NCI-H1105 treated with DMSO at 0.1 percent for 48 hours (cell line): Measurements from ENCODE around the gene CRYGS.
"Not testable (repeated sequence)": the region's sequence is repeated elsewhere in the genome, so short reads cannot be mapped to it uniquely, and the experiment has no call there.

Experiments
- DNase-seq: peaks from one replicate; lab custom pipeline; 2025; lab: John Stamatoyannopoulos, UW

CRYGS gene

DNA sequence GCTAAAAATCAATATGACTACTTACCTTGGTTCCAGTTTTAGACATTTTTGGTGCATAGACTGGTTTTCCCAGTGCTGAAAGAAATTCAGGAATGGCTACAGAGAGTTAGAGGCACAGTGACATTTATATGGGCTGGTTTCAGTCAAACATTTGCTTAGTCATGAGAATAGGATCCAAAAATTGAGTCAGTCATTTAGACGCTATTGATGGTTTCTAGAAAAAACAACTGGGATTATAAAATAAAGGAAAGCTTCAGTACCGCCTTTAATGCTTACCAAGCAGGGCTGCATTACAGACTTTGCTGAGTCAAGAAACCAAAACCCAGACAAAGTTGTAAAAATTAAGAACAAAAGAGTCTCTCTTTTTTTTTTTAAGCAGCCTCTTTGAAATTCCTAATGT, at the start of gene CRYGS:
Gene CRYGS, minus strand, starts transcription at position 100 of the 400 bp plus-strand sequence. Its CDS starts 54 bp downstream, at position 46.
- DNase-seq = no peak

DNA sequence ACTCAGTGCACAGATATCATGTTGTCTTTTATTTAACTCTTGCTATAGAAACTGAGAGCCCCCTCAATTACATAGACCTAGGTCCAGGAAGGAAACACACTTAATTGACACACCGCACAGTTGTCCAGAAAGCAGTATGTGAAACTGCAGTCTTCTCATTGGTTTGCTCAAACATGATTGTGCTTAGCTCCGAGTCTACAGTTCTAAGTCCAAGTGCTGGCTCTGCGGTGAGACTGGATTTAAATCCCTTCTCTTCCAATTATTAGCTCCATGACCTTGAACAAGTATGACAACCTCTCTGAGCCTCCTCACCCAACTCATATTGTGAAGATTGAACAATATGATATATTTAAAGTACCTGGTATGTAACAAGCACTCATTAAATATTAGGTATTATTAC, 49.7 kb upstream of the CRYGS start:
- DNase-seq = no peak

DNA sequence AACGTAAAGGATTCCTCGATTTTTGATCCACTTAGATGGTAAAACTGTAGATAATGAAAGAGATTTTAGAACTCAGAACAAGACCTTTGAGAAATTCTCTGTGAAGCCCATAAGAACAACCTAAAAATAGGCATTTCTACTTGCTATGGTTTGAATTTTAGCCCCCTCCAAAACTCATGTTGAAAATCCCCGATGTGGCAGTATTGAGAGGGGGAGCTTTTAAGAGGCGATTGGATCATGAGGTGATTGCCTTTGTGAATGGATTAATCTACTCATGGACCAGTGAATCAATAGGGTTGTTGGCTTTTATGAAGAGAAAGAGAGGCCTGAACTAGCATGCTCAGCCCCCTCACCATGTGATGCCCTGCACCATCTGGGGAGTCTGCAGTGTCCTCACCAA, 48.5 kb upstream of the CRYGS start:
- no peak for DNase-seq

DNA sequence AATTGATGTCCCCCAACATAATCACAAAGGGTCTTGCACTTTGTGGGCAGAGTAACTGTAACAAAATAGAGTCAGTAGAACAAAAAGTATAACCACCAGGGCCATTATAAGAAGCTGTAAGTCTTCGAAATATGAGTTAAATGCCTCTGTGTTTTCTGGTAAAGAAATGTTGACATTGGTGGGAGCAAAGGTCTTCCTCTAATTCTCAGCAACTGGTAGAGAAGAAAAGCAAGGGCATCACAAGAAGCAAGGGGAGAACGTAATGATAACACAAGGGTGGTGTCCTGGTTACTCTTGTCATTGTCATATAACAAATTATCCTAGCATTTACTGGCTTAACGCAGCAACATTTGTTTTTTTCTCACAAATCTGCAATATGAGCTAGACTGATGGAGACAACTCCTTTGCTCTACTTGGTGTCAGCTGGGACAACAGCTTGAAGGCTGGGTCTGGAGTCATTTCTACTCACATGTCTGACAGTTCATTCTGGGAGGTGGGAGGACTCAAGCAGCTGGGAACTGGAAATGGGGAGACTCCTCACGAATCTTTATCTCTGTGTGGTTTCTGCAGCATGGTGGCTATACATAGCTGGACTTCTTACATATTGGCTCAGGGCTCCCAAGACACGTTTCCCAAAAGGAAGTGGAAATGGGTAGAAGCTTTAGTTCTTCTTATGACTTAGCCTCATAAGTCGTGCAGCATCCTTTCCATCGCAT, 46.6 kb upstream of the CRYGS start:
- DNase-seq = no peak

DNA sequence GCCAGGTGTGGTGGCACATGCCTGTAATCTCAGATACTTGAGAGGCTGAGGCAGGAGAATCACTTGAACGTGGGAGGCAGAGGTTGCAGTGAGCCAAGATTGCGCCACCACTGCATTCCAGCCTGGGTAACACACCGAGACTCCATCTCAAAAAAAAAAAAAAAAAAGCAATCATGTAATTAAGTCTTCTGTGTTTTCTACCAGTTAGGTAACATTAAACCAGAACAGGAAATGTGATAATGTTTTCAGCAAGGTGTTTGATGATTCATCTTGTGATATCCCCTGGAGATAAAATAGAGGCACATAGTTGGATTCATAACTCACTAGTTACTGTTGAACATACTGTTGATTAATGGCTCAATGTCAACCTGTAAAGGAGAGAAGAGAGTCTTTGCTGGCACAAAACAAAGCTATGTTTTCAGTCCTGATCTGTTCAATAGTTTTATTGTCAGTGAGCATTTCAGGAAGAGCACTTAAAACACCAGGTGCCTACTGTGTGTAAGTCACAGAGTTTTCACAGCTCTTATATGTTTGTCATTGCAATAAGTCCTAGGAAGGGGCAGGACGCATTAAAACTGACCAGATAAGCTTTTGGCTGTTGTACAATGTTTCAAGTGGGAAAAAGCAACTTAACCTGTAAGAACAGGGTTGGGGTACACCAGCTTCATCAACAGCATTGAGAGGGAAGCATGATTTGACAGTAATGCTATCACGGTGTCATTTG, 45.8 kb upstream of the CRYGS start:
- no peak for DNase-seq

DNA sequence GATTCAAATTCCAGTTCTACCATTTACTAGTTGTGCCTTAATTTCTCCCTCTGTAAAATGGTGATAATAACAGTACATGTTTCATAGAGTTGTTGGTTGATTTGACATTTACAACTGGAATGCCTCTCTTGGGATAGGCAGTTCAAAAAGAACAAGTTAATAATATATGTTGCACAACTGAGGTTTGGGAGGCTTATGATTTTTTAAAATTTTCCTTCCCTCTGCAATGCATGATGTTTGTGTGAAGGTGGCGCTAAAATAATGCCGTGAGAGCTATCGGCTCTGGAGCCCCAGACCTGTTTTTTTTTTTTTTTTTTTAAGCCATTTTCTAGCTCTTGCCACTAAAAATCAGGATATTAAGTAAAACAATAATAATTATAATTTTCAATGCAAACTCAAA, 44.9 kb upstream of the CRYGS start:
- DNase-seq = no peak

DNA sequence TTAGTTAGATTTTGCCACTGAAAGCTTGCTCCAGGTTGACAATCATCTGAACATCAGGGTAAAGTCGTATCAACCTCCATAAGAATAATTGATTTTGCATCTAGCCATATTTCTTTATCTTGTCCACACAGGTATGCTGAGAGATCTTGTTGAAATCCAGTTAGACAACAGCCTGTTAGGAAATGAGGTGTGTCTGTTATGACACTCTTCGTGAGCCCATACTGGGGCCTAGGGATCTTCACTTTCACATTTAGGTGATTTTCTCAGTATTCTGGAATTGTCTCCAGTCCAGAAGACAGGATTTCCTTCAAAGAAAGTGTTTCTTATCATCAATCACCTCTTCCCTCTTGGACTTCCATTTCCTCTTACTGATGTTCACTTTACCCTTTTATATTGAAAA, 44.5 kb upstream of the CRYGS start:
- DNase-seq = no peak

DNA sequence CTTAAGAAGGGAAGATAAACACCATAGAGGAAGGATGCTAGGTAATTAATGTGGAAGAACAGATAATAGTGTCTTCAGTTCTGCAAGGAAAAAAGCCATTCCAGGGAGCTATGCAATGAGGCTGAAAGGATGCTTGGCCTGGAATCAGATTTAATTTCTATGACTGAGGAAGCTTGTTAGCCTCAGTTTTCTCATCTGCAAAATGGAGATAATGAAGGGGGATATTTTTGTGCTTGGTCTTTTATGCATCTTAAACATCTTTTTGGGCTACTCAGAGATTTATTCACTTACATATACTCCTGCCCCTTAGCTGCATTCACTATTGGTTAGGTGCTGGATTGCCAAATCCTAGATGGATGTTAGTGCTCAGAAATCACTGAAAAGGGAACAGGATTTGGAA, 43.0 kb upstream of the CRYGS start:
- no peak for DNase-seq

DNA sequence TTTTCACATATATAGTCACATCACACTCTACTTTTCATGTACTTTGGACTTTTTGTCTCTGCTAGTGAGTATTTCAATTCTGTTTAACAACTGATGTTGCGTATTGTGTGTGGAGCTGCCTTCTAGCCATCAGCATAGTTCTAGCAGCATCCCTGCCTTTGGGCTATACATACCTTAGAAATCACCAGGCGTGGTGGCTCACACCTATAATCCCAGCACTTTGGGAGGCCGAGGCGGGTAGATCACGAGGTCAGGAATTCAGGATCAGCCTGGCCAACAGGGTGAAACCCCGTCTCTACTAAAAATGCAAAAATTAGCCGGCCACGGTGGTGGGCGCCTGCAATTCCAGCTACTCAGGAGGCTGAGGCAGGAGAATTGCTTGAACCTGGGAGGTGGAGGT, 42.1 kb upstream of the CRYGS start:
- not testable (repeated sequence) for DNase-seq

DNA sequence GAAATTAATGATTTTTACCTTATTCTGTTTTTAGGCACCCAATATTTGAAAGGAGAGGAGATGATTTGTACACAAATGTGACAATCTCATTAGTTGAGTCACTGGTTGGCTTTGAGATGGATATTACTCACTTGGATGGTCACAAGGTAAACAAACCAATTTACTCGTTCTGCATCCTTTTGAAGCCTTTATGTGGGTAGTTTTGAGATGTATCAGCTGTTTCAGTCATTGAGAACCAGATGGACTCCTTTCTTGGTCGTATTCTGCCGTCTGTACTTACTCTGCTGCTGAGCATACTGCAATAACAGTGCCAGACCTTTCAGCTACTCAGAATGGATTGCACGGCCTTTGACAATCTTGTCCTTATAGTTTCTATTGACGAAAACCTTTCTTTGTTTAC, 39.7 kb upstream of the CRYGS start:
- DNase-seq = no peak

DNA sequence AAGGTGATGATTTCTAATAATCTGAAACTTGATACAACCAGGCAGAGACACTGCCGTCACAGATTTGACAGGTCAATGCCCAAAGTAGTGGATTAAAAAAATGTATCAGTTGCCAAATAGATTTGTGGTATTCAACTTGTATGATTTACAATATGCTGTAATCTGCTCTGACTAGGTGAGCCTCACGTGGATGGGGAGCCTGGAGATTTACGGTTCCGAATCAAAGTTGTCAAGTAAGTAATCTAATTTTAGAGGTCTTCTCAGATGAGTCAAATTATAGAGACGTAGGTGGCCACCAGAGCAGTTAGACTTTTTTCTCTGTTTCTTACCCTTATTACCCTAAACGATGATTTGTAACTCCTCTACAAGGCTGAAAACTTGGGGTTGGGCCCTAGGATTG, 38.4 kb upstream of the CRYGS start:
- no peak for DNase-seq

DNA sequence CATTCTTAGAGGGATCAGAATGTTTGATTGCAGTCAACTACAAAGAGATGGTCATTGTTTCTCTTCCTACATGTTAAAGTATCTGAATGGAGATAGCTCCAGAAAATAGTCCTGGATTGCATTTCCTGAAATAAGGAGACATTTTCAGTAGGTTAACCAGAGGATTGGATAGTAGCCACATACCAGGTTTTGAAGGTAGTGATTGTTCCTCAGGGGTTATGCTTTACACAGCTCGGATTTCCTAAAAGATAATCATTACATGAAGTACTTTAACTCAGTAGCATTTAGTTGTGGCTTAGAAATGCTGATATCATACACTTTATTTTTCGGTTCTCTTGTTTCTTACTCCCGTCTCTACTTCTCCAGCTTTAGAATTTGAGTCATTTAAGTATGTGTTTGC, 36.6 kb upstream of the CRYGS start:
- DNase-seq = no peak

DNA sequence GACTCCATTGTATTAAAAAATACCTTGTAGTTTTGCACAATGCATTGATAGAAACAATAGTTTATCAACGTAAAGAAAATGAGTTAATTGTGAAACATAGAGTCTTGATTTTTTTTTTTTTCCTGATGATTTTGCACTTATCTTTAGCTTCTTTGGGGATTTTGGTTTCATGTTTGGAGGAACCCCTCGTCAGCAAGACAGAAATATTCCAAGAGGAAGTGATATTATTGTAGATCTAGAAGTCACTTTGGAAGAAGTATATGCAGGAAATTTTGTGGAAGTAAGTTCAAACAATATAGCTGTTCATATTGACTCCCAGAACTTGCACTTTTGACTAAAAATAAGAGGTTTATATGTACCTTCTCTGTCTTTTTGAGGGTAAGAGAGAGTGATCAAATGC, 33.3 kb upstream of the CRYGS start:
- no peak for DNase-seq

DNA sequence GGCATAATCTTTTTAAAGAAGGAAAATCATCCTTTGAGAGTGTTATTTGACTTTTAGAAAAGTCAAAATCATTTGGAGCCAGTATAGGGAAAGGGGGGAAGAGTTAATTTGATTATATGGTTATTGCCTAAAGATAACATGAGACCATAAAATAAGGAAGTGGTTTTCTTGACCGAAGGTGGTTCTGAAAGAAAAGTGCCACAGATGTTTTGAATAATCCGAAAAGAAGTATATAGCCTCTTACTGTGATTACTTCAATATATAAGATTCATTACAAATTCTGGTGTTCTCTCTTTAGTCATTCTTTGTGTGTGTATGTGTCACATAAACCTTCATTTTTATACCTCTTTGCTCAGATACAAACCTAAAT, 27.4 kb upstream of the CRYGS start:
- DNase-seq = no peak

DNA sequence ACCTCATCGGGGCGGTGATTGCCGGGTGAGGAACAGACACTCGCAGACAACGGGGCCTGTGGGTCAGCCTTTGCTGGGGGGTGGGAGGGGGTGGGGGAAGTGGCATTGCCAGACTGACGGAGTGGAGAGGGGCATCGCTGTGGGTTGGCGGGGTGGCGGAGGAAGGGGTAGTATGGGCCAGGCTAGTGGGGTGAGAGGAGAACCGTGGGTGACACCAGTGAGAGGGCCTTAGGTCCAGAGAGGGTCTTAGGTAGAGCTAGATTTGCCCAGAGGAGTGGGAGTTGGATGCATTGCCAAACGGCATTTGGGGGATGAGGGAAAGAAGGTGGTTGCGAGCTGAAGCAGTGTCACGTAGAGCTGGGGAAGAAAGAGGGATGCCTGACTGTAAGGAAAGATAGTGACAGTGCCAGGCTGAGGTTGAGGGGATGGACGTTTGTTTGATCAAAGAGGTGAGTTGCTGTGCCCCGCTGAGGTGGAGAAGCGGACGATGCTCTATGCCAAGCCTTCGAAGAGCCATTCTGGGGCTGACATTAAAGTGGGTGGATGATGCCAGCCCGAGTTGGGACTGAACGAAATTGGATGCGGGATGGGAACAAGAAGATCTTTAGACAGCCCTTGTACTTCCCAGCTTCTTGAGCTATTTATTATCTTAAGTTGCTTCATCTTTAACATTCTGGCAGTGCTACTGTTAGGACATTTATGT, 26.9 kb upstream of the CRYGS start:
- DNase-seq = no peak

DNA sequence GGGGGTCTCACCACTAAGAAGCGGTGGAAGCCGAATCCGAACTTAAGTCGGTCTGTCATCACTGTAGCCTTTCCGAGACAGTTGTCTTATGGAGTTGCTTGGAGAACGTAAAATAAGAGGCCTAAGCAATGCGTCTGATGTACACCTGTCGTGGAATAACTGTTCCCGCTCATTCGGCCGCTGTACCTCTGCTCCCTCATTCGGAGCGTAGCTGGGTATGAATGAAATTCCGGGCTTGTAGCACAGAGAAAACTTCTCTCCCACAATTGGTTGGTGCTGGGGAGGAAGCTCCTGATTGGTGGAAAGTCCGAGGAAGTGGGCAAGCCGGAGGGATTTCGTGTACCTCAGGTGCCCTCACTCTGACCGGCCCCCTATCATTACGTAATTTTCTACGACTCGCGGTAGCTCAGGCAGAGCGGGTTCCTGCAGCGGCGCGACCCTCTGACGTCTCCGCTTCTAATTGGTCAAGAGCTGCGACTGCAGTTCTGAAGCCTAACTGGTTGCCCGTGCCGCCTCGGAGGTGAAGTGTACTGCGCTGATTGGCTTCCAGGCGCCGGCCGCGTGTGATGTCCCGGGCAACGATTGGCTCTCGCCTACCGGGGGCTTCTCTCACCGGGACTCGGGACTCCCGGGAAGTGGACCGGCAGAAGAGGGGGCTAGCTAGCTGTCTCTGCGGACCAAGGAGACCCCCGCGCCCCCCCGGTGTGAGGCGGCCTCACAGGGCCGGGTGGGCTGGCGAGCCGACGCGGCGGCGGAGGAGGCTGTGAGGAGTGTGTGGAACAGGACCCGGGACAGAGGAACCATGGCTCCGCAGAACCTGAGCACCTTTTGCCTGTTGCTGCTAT, 26.1 kb upstream of the CRYGS start, which contains the start of gene DNAJB11:
Gene DNAJB11, plus strand, starts transcription at position 625 of the 845 bp plus-strand sequence. Its CDS starts 178 bp downstream, at position 803.
- peak; percentile 100 for DNase-seq

DNA sequence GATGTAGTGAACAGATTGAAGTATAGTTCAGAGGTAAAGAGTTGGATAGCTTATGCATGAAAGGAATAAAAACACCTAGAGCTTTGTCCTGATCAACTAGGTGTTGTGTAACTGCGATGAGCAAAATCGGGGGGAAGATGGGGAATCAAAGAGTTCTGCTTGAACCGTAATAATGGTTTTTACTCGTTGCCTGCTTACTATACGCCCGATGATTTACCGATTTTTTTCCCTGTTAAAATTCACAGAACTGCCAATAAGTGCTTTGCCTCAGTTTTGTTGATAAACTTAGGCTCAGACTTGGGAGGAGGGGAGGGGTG, 25.6 kb upstream of the CRYGS start:
- DNase-seq = no peak

DNA sequence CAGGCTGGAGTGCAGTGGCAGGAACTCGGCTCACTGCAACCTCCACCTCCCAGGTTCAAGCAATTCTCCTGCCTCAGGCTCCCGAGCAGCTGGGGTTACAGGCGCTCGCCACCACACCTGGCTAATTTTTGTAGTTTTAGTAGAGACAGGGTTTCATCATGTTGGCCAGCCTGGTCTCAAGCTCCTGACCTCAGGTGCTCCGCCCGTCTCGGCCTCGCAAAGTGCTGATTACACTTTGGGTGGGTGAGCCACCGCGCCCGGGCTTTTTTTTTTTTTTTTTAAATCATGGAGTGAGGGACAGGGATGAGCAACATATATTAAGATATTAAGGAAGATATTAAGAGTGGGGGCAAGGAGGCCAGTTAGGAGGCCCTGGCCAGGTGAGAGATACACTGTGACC, 25.2 kb upstream of the CRYGS start:
- DNase-seq = not testable (repeated sequence)

DNA sequence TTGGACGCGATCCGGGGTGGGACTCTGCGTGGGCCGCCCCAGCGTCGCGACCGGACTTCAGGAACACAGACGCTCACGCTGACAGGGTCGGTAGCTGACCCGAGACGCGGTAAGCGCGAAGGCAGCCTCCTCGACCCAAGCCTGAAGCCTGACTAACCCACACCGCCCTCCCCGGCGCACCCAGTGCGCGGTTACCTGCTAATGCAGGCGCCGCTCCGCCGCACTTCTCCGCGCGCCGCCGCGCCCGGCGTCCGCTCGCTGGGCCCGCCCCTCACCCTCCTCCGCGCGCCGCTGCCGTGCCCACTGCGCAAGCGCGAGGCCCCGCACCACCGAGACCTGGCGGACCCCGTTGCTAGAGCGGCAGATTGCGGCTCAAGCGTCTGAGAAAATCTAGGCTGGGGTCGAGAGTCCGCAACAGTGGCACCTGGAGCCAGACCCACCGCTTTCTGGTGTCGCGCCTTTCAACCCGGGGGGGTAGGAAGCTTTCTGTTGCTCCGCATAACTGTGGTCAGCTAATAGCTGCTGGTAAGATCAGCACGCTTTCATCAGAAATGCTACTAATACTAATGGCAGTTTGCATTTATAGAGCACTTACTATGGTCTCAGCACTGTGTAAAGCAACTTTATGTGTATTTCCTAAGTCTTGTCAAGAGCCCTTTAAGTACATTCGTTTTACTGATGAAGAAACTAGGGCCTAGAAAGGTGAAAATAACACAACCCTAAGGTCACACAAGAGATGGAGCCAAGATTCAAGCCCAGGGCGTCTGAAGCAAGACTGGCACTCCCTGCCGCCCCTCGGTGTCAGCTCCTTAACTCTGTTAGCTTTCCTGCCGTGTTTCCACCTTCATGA, 23.1 kb upstream of the CRYGS start, which contains the start of gene TBCCD1:
Gene TBCCD1, minus strand, starts transcription at position 268 of the 850 bp plus-strand sequence. CDS start 3,010 bp downstream, outside the sequence.
- peak; percentile 92 for DNase-seq

DNA sequence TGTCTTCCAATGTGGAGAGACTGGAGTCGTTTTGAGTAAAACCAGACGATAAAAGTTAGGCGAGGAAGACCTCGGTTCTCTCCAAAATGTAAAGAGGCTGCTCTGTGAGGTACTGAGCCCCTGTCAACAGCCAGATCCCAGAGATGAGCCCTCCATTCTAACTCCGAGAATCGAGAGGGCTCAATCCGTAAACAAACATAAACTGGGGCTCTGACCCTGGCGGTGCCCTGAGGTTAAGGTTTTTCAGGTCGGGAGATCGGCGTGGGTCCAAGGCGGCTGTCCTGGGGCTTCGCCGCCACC, 22.5 kb upstream of the CRYGS start:
- DNase-seq = no peak

DNA sequence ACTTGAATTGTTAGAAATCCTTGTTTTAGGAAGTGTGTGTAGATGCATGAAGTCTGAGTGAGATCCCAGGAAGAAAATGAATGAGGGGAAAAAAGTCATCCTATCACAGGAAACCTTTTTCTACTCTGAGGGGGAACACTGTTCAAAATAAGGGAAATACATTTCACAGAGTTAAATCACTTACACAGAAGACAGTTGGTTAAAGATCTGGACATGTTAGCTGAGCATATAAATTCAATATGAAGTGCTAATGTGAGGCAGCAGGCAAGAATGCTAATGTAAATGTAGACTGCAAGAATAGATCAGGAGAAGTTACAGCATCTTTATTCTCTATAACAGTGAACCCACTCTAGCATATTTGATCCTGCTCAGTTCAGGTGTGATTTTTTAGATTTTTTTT, 20.4 kb upstream of the CRYGS start:
- no peak for DNase-seq
